ENCODE results near the gene NMUR1.

Gene NMUR1

GRCh38 chr2:231483398-231484329 is 46.6 kb downstream of the NMUR1 start:
- DNase-seq: peak; percentile 9 to 43

- DNase-seq: peak; percentile 64 to 74
These were observed 47.3 kb downstream of the NMUR1 start for GRCh38 chr2:231482806-231483391.

GRCh38 chr2:231480781-231481180 is 49.5 kb downstream of the NMUR1 start:
- no peak for DNase-seq

GRCh38 chr2:231479455-231479854 is 50.8 kb downstream of the NMUR1 start:
- DNase-seq: no peak

DNA sequence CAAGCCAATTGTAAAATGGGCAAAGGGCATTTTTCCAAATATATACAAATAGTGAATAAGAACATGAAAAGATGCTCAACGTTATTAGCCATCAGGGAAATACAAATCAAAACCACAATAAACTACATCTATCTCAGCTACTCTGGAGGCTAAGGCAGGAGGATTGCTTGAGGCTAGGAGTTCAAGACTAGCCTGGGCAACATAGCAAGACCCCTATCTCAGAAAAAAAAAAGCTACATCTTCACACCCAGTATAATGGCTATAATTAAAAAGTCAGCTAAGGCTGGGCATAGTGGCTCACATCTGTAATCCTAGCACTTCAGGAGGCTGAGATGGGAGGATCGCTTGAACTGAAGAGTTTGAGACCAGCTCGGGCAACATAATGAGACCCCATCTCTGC is 53.3 kb downstream of the NMUR1 start:
- no peak for DNase-seq

GRCh38 chr2:231475965-231476364 is 54.3 kb downstream of the NMUR1 start:
- DNase-seq: no peak
